ENCODE results near the gene RAB3GAP1.

DNA sequence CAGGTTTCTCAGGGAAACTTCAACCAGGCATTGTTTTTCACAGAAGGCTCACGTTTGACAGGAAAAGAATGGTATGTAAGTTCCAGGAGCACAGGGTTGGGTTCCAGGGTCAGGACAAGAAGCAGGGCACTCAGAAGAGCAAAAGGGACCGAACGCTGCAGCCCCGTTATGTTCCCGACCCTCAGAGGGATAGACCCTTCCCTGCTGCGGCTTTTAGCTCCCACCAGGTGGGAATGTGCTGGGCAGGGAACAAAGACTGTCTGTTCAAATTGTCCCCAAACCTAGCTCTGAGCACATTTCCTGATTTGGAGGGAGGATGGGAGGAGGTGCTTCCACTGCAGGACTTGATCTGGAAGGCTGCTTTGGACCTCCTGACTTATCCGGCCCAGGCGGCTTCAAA is 130.1 kb downstream of the RAB3GAP1 start:
- TF ChIP-seq, protein P1, sequence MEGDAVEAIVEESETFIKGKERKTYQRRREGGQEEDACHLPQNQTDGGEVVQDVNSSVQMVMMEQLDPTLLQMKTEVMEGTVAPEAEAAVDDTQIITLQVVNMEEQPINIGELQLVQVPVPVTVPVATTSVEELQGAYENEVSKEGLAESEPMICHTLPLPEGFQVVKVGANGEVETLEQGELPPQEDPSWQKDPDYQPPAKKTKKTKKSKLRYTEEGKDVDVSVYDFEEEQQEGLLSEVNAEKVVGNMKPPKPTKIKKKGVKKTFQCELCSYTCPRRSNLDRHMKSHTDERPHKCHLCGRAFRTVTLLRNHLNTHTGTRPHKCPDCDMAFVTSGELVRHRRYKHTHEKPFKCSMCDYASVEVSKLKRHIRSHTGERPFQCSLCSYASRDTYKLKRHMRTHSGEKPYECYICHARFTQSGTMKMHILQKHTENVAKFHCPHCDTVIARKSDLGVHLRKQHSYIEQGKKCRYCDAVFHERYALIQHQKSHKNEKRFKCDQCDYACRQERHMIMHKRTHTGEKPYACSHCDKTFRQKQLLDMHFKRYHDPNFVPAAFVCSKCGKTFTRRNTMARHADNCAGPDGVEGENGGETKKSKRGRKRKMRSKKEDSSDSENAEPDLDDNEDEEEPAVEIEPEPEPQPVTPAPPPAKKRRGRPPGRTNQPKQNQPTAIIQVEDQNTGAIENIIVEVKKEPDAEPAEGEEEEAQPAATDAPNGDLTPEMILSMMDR (IDR thresholded peaks at IDR 0.05), result no peak
- TF ChIP-seq ZFX (IDR thresholded peaks at IDR 0.05; ENCODE audit: borderline replicate concordance), result no peak

Data from 22Rv1 (cell line).